Measurements from ENCODE around the gene MARCKSL1.
"Not testable (repeated sequence)": the region's sequence is repeated elsewhere in the genome, so short reads cannot be mapped to it uniquely, and the experiment has no call there.

MARCKSL1 gene, protein sequence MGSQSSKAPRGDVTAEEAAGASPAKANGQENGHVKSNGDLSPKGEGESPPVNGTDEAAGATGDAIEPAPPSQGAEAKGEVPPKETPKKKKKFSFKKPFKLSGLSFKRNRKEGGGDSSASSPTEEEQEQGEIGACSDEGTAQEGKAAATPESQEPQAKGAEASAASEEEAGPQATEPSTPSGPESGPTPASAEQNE

DNA sequence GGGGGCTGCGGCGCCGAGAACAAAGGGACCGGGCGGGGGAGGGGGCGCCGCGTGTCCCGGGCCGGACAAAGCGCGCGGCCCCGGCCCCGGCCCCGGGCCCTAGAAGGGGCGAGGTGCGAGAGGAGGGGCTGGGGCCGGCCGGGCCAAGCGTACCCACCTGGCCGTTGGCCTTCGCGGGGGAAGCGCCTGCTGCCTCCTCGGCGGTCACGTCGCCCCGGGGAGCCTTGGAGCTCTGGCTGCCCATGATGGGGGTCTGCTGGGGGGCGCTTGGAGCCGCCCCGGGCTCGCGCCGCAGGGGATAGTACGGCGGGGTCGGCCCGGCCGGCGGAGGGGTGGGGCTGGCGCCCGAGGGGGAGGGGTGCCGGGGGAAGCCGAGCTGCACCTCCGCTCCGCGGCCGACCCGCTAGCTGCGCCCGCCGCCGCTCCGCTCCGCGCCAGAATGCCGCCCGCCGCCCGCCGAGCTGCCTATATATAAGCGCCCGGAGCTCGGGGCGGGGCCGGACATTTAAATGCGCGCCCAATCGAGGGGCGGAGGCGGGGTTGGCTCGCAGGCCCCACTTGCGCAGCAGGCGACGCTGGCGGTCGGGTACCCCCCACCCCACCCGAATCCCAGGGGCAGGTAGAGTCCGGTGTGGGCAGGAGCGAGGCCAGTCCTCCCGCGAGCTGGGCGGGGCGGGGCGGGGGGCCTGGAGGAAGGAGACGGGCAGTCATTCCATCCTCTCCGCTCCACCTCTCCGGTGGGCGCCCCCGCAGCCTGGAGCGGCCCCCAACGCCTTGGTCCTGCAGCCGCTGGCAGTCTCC, at the start of gene MARCKSL1:
Gene MARCKSL1 (minus strand): TSS at position 444 of the 801 bp plus-strand sequence. CDS start 200 bp downstream, at position 244.
- peak; percentile 92 for DNase-seq (ENCODE audit: low spot score)

- no peak for DNase-seq (ENCODE audit: low spot score)
Observed at GRCh38 chr1:32380057-32380456, 44.0 kb upstream of the MARCKSL1 start.

GRCh38 chr1:32377541-32378220, 41.6 kb upstream of the MARCKSL1 start:
- no peak for DNase-seq (ENCODE audit: low spot score)

DNA sequence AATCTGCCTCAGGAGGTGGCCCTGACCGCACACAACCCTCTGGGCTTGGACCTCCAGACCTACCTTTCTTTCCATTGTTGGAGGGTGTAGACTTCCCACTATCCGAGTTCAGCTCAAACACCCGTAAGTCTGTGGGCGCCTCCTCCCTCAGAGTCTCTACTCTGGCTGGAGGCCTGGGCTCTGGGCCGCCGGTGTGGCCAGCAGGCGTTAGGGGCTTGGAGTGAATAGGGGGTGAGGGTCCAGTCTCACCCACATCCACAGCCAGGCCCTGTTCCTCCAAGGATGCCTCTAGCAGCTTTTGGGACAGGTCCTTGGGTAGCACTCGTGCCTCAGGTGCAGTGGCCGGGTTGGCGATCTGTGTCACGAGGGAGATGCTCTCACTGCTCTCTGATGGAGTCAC, 40.2 kb upstream of the MARCKSL1 start:
- no peak for DNase-seq (ENCODE audit: low spot score)

DNA sequence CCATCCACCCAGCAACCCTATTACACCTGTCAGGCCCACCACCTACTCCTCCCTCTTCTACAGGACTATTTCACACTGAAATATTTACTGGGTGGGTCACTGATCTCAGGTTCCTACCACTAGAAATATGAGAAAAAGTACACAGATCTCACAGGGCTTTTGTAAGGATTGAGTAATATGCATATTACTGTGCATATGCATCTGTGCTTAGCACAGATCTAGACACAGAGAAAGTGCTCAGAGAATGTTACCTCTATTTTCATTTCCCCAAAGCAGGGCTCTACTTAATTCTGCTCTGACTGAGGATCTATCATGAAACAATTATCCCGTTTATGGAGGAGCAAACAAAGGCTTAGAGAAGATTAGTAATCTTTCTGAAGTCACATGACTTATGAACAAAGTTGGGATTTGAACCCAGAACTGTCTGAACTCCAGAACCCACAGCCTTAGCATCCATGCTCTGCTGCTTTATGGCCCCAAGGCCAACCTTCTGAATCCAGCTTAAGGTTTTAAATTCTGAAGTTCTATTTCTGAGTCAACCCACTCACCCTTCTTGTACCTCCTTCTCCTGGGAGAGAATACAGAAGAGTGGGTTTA, 38.1 kb upstream of the MARCKSL1 start:
- no peak for DNase-seq (ENCODE audit: low spot score)

GRCh38 chr1:32372149-32372756, 36.2 kb upstream of the MARCKSL1 start:
- no peak for DNase-seq (ENCODE audit: low spot score)

GRCh38 chr1:32367912-32368635, 32.0 kb upstream of the MARCKSL1 start:
- no peak for DNase-seq (ENCODE audit: low spot score)

DNA sequence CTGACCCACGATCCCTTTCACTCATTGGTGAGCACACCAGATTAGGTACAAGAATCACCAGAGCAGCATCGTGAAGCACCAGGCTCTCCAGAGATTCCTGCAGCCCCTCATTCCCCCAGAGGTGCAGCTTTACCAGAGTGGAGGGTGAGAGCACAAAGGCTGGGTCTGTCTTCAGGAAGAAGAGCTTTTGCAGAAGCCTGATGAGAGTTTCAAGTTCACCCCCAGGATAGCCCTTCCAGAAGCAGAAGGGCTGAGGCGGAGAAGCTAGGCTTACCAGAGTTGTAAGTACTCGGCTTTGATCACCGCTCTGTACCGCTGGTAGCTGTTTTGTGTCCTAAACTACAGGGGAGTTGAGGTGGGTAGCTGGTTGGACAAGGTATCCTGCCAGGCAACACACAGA, 29.4 kb upstream of the MARCKSL1 start:
- no peak for DNase-seq (ENCODE audit: low spot score)

GRCh38 chr1:32364836-32365235, 28.8 kb upstream of the MARCKSL1 start:
- DNase-seq (ENCODE audit: low spot score): no peak

DNA sequence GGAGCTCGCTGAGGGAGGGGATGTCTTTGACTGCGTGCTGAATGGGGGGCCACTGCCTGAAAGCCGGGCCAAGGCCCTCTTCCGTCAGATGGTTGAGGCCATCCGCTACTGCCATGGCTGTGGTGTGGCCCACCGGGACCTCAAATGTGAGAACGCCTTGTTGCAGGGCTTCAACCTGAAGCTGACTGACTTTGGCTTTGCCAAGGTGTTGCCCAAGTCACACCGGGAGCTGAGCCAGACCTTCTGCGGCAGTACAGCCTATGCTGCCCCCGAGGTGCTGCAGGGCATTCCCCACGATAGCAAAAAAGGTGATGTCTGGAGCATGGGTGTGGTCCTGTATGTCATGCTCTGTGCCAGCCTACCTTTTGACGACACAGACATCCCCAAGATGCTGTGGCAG, 27.7 kb upstream of the MARCKSL1 start:
- no peak for DNase-seq (ENCODE audit: low spot score)

DNA sequence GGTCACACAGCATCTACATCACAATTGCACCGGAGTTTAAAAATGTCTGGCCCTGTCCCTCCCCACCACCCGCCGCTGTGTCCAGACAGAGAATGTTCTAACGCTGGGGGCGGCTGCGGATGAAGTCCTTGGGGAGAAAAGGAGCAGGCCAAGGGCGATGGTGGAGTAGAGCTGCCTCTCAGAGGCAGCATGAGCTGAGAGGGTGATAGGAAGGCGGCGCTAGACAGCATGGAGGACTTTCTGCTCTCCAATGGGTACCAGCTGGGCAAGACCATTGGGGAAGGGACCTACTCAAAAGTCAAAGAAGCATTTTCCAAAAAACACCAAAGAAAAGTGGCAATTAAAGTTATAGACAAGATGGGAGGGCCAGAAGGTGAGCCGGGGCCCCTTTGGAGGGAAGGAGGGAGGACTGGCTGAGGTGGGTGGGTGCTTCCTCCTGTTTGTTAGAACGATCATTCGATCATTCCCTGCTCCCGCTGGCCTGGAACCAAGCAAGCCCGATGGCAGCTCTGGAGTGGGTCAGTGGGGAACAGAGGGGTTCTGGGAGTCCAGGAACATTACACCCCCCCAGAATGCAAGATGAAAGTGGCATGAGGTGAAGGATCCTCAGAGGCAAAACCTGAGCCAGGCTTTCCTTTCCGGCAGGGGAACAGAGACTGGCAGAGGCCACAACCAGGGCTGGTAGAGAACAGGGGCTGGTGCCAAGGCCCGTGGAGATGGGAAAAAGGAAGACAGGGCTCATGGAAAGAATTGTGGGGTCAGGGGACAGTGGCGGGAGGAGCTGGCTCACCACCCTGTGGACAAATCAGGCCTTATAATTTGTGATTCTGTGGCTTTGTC, 26.7 kb upstream of the MARCKSL1 start, which contains the start of the genes FAM229A and TSSK3:
Gene FAM229A (minus strand): TSS at position 12 of the 840 bp plus-strand sequence. CDS start 394 bp downstream, outside the sequence.
Gene TSSK3 (plus strand): TSS at position 66 of the 840 bp plus-strand sequence. CDS start 163 bp downstream, at position 229.
- no peak for DNase-seq (ENCODE audit: low spot score)

DNA sequence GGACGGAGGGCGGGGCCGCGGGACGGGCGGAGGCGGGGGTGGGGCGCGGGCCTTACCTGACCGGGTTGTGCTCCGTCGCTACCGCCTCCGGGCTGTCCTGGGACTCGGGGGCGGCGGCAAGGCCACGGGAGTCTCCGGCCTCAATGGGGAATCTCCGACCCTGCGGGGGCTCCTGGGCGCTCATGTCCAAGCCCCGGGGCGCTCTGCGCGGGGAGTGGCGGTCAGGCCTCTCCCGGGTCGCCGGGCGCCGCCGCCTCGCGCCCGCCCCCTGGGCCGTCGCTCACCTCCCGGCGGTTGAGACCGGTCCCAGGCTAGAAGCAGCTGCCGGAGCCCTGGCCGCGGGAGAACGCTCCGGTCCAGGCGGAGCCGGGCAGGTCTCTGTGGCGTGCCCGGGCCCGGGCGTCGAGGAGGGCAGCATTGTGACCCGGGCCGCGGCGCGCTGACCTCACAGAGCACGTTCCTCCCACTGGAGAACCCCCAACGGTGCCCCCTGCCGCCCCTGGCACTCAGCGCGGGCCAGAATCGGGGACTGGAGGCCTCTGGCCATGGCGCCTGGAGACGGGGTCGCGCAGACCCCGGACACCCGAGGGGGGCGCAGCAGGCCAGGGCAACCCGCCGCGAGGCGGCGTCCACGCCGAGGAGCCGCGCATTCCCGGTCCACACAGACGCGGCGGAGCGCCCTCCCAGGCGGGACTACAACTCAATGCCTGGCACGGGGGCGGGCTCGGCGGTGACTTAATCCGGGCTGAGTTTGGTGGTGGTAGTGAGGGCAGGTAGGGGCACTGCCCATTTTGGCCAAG, 25.8 kb upstream of the MARCKSL1 start:
- peak; percentile 78 for DNase-seq (ENCODE audit: low spot score)

GRCh38 chr1:32361308-32361673, 25.3 kb upstream of the MARCKSL1 start:
- no peak for DNase-seq (ENCODE audit: low spot score)

DNA sequence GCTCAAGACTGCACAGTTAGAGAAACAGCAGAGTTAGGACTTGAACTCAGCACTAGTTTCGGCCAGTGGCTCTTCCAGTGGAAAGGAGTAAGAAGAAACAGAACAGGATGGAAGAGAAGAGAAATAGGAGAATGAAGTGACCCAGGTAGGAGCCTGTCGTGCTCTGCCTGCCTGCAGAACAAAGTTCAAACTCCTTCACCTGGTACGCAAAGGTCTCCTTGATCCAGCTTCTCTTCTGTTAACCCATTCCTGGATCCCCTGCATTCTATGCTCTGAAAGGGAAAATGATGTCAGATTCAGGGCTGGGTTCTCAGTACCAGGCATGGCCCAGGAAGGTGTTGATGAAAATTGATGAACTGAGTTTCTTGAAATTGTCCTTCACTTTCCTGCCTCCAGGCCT, 22.4 kb upstream of the MARCKSL1 start:
- no peak for DNase-seq (ENCODE audit: low spot score)

GRCh38 chr1:32357614-32358013, 21.6 kb upstream of the MARCKSL1 start:
- no peak for DNase-seq (ENCODE audit: low spot score)

DNA sequence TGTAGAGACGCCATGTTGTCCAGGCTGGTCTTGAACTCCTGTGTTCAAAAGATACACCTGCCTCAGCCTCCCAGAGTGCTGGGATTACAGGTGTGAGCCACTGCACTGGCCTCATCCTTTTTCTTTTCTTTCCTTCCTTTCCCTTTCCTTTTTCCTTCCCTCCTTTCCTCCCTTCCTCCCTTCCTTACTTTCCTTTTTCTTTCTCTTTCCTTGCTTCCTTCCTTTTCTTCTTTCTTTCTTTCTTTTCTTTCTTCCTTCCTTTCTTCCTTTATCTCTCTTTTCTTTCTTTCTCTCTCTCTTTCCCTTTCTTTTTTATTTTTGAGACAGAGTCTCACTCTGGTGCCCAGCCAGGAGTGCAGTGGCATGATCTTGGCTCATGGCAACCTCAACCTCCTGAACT, 20.4 kb upstream of the MARCKSL1 start:
- no peak for DNase-seq (ENCODE audit: low spot score)

GRCh38 chr1:32355778-32356177, 19.7 kb upstream of the MARCKSL1 start:
- not testable (repeated sequence) for DNase-seq (ENCODE audit: low spot score)

DNA sequence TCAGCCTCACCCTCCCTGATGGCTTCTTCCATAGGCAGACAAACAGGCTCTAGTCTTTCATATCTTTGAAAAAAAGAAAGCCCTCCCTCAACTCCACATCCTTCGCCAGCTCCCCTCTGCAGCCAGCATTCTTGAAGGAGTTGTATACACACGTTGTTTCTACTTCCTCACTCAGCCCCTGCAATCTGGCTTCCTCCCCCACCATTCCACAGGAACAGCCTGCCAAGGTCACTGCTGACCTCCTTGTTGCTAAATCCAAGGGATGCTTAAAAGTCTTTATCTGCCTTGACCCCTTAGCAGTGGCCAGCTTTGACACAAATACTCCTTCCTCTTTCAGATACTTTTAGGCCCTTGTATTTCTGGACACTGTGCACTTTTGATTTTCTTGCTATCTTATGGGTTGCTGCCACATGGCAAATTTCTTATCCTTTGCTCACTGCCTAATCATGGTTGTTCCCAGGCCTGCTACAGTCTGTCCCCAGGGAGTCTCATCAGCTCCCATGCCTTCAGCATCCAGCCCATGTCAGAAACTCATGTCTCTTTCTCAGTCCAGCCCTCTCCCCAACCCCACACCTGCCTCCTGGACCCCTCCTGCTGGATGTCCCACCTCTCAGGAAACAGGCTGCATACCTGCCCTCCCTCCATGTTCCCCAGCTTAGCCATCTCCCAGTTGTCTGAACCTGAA, 18.0 kb upstream of the MARCKSL1 start:
- no peak for DNase-seq (ENCODE audit: low spot score)

- DNase-seq (ENCODE audit: low spot score): no peak
Observed at GRCh38 chr1:32353431-32353830, 17.4 kb upstream of the MARCKSL1 start.

All from ecto neural progenitor cell (in vitro differentiated cells).